Measurements from ENCODE around the gene LRRC75A. TPM values are rescaled to one million over a fixed set of nuclear protein-coding genes. Genes with fewer than 3 reads are reported as not detected.
A peak's percentile ranks its signal among the peaks of the same experiment; 100 is the strongest.

Gene LRRC75A
- total RNA-seq, 2 donors from 2014 or later, result 3.2 to 5.0 TPM

DNA sequence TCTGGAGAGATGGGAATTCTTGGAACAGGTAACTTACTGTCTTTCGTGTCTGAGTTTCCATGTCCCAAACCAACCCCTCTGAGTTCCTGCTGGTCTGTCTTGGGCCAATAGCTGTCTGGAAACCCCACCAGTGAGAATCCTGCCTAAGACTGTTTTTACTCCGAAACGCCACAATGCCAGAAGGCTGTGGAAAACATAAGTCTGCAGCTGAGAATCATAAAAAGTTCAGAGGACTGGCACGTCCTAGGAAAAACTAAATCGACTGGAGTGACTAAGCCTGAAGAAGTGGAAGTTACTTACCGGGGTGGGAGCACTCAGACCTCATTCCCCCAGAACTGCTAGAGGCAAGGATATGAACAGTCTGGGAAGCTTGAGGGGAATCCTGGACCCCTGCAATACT is 13.3 kb downstream of the LRRC75A start:
- 92% methylated on average over 6 of the region's 6 CpGs for WGBS, 2 experiments (ENCODE audit: insufficient coverage in 1 of 2, insufficient read length in 1 of 2)
- TF ChIP-seq, protein P1, sequence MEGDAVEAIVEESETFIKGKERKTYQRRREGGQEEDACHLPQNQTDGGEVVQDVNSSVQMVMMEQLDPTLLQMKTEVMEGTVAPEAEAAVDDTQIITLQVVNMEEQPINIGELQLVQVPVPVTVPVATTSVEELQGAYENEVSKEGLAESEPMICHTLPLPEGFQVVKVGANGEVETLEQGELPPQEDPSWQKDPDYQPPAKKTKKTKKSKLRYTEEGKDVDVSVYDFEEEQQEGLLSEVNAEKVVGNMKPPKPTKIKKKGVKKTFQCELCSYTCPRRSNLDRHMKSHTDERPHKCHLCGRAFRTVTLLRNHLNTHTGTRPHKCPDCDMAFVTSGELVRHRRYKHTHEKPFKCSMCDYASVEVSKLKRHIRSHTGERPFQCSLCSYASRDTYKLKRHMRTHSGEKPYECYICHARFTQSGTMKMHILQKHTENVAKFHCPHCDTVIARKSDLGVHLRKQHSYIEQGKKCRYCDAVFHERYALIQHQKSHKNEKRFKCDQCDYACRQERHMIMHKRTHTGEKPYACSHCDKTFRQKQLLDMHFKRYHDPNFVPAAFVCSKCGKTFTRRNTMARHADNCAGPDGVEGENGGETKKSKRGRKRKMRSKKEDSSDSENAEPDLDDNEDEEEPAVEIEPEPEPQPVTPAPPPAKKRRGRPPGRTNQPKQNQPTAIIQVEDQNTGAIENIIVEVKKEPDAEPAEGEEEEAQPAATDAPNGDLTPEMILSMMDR (conservative IDR thresholded peaks at IDR 0.05), result no peak
- no peaks in the 10 kb centered on the region for H3K4me1 ChIP-seq (ENCODE audit: control insufficient read depth, insufficient read depth, low read length)
- Mint-ChIP-seq H3K27me3 (ENCODE audit: insufficient read depth) (peaks cover 6% of the 10 kb centered on the region), H3K9me3 (no peaks in the 10 kb centered on the region), H3K4me3 (no peak overlapping the region), H3K27ac (no peak overlapping the region), H3K36me3 (ENCODE audit: low read depth) (no peaks in the 10 kb centered on the region), H3K4me1 (peaks cover 11% of the 10 kb centered on the region)
- H3K4me3 ChIP-seq (ENCODE audit: low read length), result no peak overlapping the region
- H3K27ac ChIP-seq (ENCODE audit: low read depth, low read length), result no peak overlapping the region
- H3K27me3 ChIP-seq (ENCODE audit: control insufficient read depth, insufficient read depth, low read length, poor library complexity, severe bottlenecking), result no peaks in the 10 kb centered on the region
- no peak overlapping the region for H3K9ac ChIP-seq (ENCODE audit: extremely low read depth, low read length, poor library complexity, severe bottlenecking)
- no peaks in the 10 kb centered on the region for H3K9me3 ChIP-seq (ENCODE audit: control insufficient read depth, low read length)
- H3K36me3 ChIP-seq (ENCODE audit: control insufficient read depth, insufficient read depth, low read length), result no peaks in the 10 kb centered on the region
- no peak for DNase-seq

DNA sequence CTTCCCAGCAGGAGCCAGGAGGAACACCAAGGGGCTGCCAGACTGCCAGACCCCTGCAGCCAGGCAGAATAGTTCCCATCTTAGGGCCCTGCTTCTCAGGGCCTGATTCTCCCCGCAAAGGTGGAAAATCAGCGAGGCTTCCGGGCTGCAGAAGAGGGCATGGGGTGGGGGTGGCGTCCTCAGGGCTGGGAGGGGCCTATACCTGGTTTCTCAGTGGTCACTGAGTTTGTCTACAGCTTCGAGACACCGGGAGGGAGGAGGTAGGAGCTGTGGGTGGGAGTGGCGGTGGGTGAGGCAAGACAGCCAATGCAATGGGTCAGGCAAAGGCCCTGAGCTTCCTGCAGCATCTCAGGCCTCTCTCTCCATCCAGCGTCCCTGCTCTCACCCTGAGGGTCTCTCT is 14.3 kb downstream of the LRRC75A start:
- H3K9me3 ChIP-seq (ENCODE audit: control insufficient read depth, low read length), result no peaks in the 10 kb centered on the region
- WGBS, 2 experiments (ENCODE audit: insufficient coverage in 1 of 2, insufficient read length in 1 of 2), result 76 to 77% methylated on average over 6 to 7 of the region's 8 CpGs
- Mint-ChIP-seq H3K4me3 (no peak overlapping the region), H3K36me3 (ENCODE audit: low read depth) (no peaks in the 10 kb centered on the region), H3K9me3 (no peaks in the 10 kb centered on the region), H3K27ac (peak overlapping the region; percentile 64), H3K4me1 (peaks cover 13% of the 10 kb centered on the region), H3K27me3 (ENCODE audit: insufficient read depth) (peaks cover 8% of the 10 kb centered on the region)
- no peak overlapping the region for H3K27ac ChIP-seq (ENCODE audit: low read depth, low read length)
- H3K27me3 ChIP-seq (ENCODE audit: control insufficient read depth, insufficient read depth, low read length, poor library complexity, severe bottlenecking), result no peaks in the 10 kb centered on the region
- H3K4me3 ChIP-seq (ENCODE audit: low read length), result no peak overlapping the region
- peak; percentile 81 for DNase-seq
- H3K9ac ChIP-seq (ENCODE audit: extremely low read depth, low read length, poor library complexity, severe bottlenecking), result no peak overlapping the region
- H3K36me3 ChIP-seq (ENCODE audit: control insufficient read depth, insufficient read depth, low read length), result no peaks in the 10 kb centered on the region
- TF ChIP-seq, protein P1 (conservative IDR thresholded peaks at IDR 0.05), result no peak
- no peaks in the 10 kb centered on the region for H3K4me1 ChIP-seq (ENCODE audit: control insufficient read depth, insufficient read depth, low read length)

DNA sequence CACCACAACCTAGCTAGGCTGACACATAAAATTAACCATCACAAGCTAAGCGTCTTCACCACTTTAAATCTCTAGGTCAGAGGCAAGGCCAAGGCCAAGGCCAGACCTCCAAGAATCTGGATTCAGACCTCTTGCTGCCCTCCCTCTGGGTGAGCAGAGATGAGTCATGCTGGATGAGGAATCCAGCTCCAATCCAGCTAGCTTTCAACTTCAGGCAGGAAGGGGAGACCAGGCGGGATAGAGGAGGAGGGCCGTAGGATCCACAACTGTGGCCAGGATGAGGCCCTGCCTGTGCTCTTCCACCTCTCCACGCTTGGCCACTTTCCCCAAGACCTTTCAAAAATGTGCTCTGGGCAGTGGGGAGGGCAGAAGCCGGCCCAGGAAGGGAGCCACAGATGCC is 14.7 kb downstream of the LRRC75A start:
- Histone ChIP-seq H3K9me3 (ENCODE audit: control insufficient read depth, low read length) (no peaks in the 10 kb centered on the region), H3K9ac (ENCODE audit: extremely low read depth, low read length, poor library complexity, severe bottlenecking) (no peak overlapping the region), H3K4me3 (ENCODE audit: low read length) (no peak overlapping the region), H3K4me1 (ENCODE audit: control insufficient read depth, insufficient read depth, low read length) (no peaks in the 10 kb centered on the region), H3K27ac (ENCODE audit: low read depth, low read length) (no peak overlapping the region), H3K27me3 (ENCODE audit: control insufficient read depth, insufficient read depth, low read length, poor library complexity, severe bottlenecking) (no peaks in the 10 kb centered on the region), H3K36me3 (ENCODE audit: control insufficient read depth, insufficient read depth, low read length) (no peaks in the 10 kb centered on the region)
- DNase-seq, result peak; percentile 90
- WGBS, 2 experiments (ENCODE audit: insufficient coverage in 1 of 2, insufficient read length in 1 of 2), result 20 to 83% methylated on average over 1 to 5 of the region's 5 CpGs
- peaks cover 11% of the 10 kb centered on the region for H3K27me3 Mint-ChIP-seq (ENCODE audit: insufficient read depth)
- H3K4me3 Mint-ChIP-seq, result no peak overlapping the region
- TF ChIP-seq, protein P1 (conservative IDR thresholded peaks at IDR 0.05), result no peak
- H3K36me3 Mint-ChIP-seq (ENCODE audit: low read depth), result no peaks in the 10 kb centered on the region
- H3K4me1 Mint-ChIP-seq, result peaks cover 15% of the 10 kb centered on the region
- H3K27ac Mint-ChIP-seq, result peak overlapping the region; percentile 64
- H3K9me3 Mint-ChIP-seq, result no peaks in the 10 kb centered on the region

All from endodermal cell (in vitro differentiated cells).